Measurements from ENCODE around the gene ARG1.

DNA sequence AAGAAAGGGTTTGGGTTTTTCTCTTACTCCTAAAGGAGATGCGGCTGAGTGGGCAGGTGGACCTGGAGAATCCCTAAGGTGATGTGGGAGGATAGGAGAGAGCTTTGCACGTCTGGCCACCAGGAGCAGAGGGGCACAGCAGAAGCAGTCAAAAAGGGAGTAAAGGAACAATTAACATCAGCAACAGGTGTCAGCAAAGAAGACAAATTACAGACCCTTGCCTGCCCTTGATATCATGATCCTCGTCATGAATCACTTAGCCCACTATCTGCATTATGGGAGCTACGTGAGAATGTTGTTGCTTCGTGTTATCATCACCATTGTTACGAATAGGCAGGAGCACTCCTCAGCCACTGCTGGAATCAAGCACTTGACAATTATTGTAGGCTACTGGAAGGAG lies 25.5 kb upstream of the ARG1 start:
- TF ChIP-seq, protein P1, sequence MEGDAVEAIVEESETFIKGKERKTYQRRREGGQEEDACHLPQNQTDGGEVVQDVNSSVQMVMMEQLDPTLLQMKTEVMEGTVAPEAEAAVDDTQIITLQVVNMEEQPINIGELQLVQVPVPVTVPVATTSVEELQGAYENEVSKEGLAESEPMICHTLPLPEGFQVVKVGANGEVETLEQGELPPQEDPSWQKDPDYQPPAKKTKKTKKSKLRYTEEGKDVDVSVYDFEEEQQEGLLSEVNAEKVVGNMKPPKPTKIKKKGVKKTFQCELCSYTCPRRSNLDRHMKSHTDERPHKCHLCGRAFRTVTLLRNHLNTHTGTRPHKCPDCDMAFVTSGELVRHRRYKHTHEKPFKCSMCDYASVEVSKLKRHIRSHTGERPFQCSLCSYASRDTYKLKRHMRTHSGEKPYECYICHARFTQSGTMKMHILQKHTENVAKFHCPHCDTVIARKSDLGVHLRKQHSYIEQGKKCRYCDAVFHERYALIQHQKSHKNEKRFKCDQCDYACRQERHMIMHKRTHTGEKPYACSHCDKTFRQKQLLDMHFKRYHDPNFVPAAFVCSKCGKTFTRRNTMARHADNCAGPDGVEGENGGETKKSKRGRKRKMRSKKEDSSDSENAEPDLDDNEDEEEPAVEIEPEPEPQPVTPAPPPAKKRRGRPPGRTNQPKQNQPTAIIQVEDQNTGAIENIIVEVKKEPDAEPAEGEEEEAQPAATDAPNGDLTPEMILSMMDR (IDR thresholded peaks at IDR 0.05) = no peak
- no peak for TF ChIP-seq POLR2A (IDR thresholded peaks at IDR 0.05)

Measured in thyroid gland (tissue), 4 donors.